ENCODE measurements around the gene UNC13D.
"Not testable (repeated sequence)": the region's sequence is repeated elsewhere in the genome, so short reads cannot be mapped to it uniquely, and the experiment has no call there.

UNC13D gene

GRCh38 chr17:75820094-75821080 lies 23.8 kb downstream of the UNC13D start:
- no peak for DNase-seq (ENCODE audit: low read depth in 2 of 2)

- no peak for DNase-seq (ENCODE audit: low read depth in 2 of 2)
These were observed 24.5 kb downstream of the UNC13D start for GRCh38 chr17:75819678-75820077.

- no peak for DNase-seq (ENCODE audit: low read depth in 2 of 2)
These were observed 25.1 kb downstream of the UNC13D start for GRCh38 chr17:75819116-75819515.

GRCh38 chr17:75818326-75818885 lies 25.8 kb downstream of the UNC13D start:
- no peak for DNase-seq (ENCODE audit: low read depth in 2 of 2)

GRCh38 chr17:75817571-75817970 lies 26.6 kb downstream of the UNC13D start:
- no peak for DNase-seq (ENCODE audit: low read depth in 2 of 2)

- DNase-seq (ENCODE audit: low read depth in 2 of 2): no peak
These were observed 27.5 kb downstream of the UNC13D start for GRCh38 chr17:75816693-75817092.

GRCh38 chr17:75815399-75815798 lies 28.8 kb downstream of the UNC13D start:
- DNase-seq (ENCODE audit: low read depth in 2 of 2): no peak

- DNase-seq (ENCODE audit: low read depth in 2 of 2): no peak
These were observed 29.3 kb downstream of the UNC13D start for GRCh38 chr17:75814900-75815373.

- no peak for DNase-seq (ENCODE audit: low read depth in 2 of 2)
These were observed 30.2 kb downstream of the UNC13D start for GRCh38 chr17:75814021-75814395.

GRCh38 chr17:75813081-75814020 lies 30.9 kb downstream of the UNC13D start:
- no peak for DNase-seq (ENCODE audit: low read depth in 2 of 2)

GRCh38 chr17:75812096-75813013 lies 31.8 kb downstream of the UNC13D start:
- no peak for DNase-seq (ENCODE audit: low read depth in 2 of 2)

- no peak for DNase-seq (ENCODE audit: low read depth in 2 of 2)
These were observed 33.0 kb downstream of the UNC13D start for GRCh38 chr17:75811174-75811573.

GRCh38 chr17:75810756-75811155 lies 33.4 kb downstream of the UNC13D start:
- not testable (repeated sequence) for DNase-seq (ENCODE audit: low read depth in 2 of 2)

- no peak for DNase-seq (ENCODE audit: low read depth in 2 of 2)
These were observed 34.0 kb downstream of the UNC13D start for GRCh38 chr17:75810216-75810615.

- DNase-seq (ENCODE audit: low read depth in 2 of 2): no peak
These were observed 34.5 kb downstream of the UNC13D start for GRCh38 chr17:75809631-75810111.

- no peak for DNase-seq (ENCODE audit: low read depth in 2 of 2)
These were observed 35.1 kb downstream of the UNC13D start for GRCh38 chr17:75808905-75809621.

- DNase-seq (ENCODE audit: low read depth in 2 of 2): no peak
These were observed 35.7 kb downstream of the UNC13D start for GRCh38 chr17:75808549-75808904.

GRCh38 chr17:75807861-75808260 lies 36.3 kb downstream of the UNC13D start:
- DNase-seq (ENCODE audit: low read depth in 2 of 2): no peak

GRCh38 chr17:75806822-75807500 lies 37.2 kb downstream of the UNC13D start:
- DNase-seq (ENCODE audit: low read depth in 2 of 2): no peak

GRCh38 chr17:75803883-75804282 lies 40.3 kb downstream of the UNC13D start:
- DNase-seq (ENCODE audit: low read depth in 2 of 2): no peak
